ENCODE measurements around the gene TIGAR. TPM values are rescaled to one million over a fixed set of nuclear protein-coding genes. Genes with fewer than 3 reads are reported as not detected.

The TIGAR gene
- total RNA-seq, 1 experiment from 2014 or later: 27.5 TPM

DNA sequence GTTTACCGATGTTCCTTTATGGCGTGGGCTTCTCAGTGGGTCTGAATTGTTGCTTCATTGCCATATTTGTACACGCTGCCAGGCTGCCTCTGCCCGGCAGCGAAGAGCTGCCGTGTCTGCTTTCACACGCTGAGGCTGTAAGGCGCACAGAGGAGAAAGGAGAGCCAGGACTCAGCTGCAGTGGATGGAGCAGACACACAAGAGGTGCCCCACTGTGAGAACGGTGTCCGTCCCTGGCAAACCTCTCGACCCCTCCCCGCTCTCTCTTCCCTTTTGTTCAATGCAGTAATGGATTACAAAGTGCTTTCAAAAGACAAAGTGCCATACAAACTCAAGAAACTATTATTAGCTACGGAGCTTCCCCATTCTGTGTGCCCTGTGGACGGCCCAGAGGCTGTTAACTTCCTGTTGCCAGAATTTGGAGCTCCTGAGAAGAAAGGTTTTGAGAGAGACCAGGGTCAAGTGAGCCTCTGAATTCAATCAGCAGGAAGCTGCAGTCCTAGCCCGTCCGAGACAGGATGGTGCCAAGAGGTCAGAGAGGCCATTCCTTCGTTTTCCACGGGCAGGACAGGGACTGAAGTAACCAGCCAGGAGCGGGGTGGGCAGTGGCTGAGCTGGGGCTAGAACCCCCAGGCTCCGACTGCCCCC lies 31.7 kb upstream of the TIGAR start:
- H3K79me2 ChIP-seq (ENCODE audit: insufficient read depth, low read length): peaks cover 15% of the 10 kb centered on the region; the same call in 1 of the 2 replicates
- no CpG with 5 or more reads among the region's 20 CpGs for WGBS (ENCODE audit: extremely low coverage, insufficient read length, low lambda C conversion rate)
- peaks cover 13 to 16% of the 10 kb centered on the region in 2 experiments for H3K4me1 Mint-ChIP-seq

More for the DNA sequence above, 31.7 kb upstream of the TIGAR start:
- Histone ChIP-seq H3K9me3 (ENCODE audit: control insufficient read depth, low read depth, low read length) (no peaks in the 10 kb centered on the region), H4K5ac (ENCODE audit: insufficient read length, low read depth, low read length) (no peak overlapping the region), H3K4ac (ENCODE audit: low read depth, low read length) (no peak overlapping the region), H3K18ac (ENCODE audit: insufficient read length, low read depth, low read length) (no peak overlapping the region), H3K23me2 (ENCODE audit: insufficient read length, low read depth, low read length, poor library complexity, severe bottlenecking) (no peaks in the 10 kb centered on the region), H3K14ac (ENCODE audit: insufficient read depth, low read length) (no peak overlapping the region), H3K4me2 (ENCODE audit: insufficient read depth, insufficient read length, low read length) (no peak overlapping the region), H3K9ac (ENCODE audit: extremely low read depth, insufficient read length, low read length) (no peak overlapping the region), H2BK12ac (ENCODE audit: insufficient read length, low read depth, low read length) (no peak overlapping the region), H3T11ph (ENCODE audit: low read length) (no peak overlapping the region), H3K4me1 (ENCODE audit: insufficient read depth, low read length) (no peaks in the 10 kb centered on the region), H2AK5ac (ENCODE audit: insufficient read length, low read length) (no peak overlapping the region), H2BK15ac (ENCODE audit: low read depth, low read length) (no peak overlapping the region), H2BK120ac (ENCODE audit: low read depth, low read length, poor library complexity, severe bottlenecking) (no peak overlapping the region), H2AFZ (ENCODE audit: low read length) (no peak overlapping the region), H4K20me1 (ENCODE audit: control insufficient read depth, insufficient read depth, insufficient read length) (no peaks in the 10 kb centered on the region), H3K79me1 (ENCODE audit: insufficient read depth, low read depth, low read length, poor library complexity, severe bottlenecking) (peaks cover 18% of the 10 kb centered on the region), H3K56ac (ENCODE audit: insufficient read length, low read depth, low read length) (no peak overlapping the region), H2BK20ac (ENCODE audit: low read depth, low read length, poor library complexity, severe bottlenecking) (no peak overlapping the region), H3K27me3 (ENCODE audit: insufficient read depth, low read length) (no peaks in the 10 kb centered on the region), H3K23ac (ENCODE audit: insufficient read length, low read depth, low read length) (no peak overlapping the region), H4K8ac (replicated peaks; ENCODE audit: insufficient read length, low read depth, low read length) (no peak overlapping the region), H4K91ac (ENCODE audit: insufficient read length, low read depth, low read length) (no peak overlapping the region), H2BK5ac (ENCODE audit: insufficient read length, low read length) (no peak overlapping the region), H3K27ac (ENCODE audit: insufficient read length, low read depth, low read length) (no peak overlapping the region)
- Mint-ChIP-seq H3K27ac (no peak overlapping the region; a peak in 1 of 7 replicates), H3K36me3 (ENCODE audit: insufficient read depth in 1 of 3, low read depth in 3 of 3) (peaks cover 86 to 94% (median 87%) of the 10 kb centered on the region in 3 experiments), H3K9me3 (no peaks in the 10 kb centered on the region), H3K27me3 (ENCODE audit: low read depth) (no peaks in the 10 kb centered on the region), H3K4me3 (no peak overlapping the region)
- no peak for DNase-seq
- TF ChIP-seq CTCF (conservative IDR thresholded peaks at IDR 0.05): no peak
